GM21423 (cell line): Measurements from ENCODE around the gene MYPN.

Source experiments
- ATAC-seq: cut with Tn5 transposase; IDR thresholded peaks from one replicate; pipeline ENCODE4 v1.9.1; 2021; ENCODE audit warnings: mild to moderate bottlenecking, moderate library complexity; ENCODE audit not compliant: unreplicated experiment

The MYPN gene

DNA sequence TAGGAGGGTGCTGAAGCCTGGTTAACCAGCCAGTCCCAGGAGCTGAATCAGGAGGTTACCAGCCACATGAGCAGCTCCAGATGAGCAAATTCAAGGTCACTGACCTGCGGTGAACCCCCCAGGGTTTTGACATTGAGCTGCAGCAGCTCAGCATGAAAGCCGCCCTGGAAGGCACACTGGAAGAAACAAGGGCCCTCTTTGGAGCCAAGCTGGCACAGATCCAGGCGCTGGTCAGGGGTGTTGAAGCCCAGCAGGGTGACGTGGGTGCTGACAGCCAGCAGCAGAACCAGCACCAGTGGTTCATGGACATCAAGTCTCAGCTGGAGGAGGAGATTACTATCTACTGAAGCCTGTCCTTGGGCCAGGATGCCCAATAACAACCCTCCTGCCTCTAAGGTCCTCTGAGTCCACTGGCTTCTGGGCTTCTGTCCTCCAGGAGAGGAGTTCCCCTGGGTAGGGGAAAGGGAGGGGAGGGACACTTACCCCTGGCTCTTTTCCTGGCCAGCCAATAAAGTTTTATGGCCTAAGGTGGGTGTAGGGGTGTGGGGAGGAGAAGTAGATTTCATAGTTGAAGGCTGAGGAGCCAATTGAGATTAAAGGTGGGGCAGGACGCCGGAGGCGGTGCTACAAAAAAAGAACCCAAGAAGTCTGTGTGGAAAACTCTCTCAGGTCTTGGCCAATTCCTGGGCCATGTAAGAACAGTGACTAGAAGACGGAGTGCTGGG is 152.0 kb downstream of the MYPN start:
- ATAC-seq, result no peak
